SU-DHL-6 (cell line): ENCODE results near the gene OAS3.
A peak's percentile ranks its signal among the peaks of the same experiment; 100 is the strongest.

Source experiments
- H2AFZ ChIP-seq: fragments of 200-600 bp; sonication (generic); 2 replicates; pipeline ENCODE4 v1.6.1; 2014; ENCODE audit warnings: low read depth, mild to moderate bottlenecking, moderate library complexity, mixed read lengths, antibody characterized with exemption, low read length; ENCODE audit not compliant: severe bottlenecking
- H3F3A ChIP-seq: fragments of 200-600 bp; shearing (Covaris generic); 2 replicates; pipeline ENCODE4 v1.6.0; 2016; ENCODE audit warnings: antibody characterized with exemption, mild to moderate bottlenecking; ENCODE audit not compliant: insufficient read depth
- H3K27ac ChIP-seq: fragments of 200-600 bp; sonication (generic); 2 replicates; pipeline ENCODE4 v1.5.1; 2016; ENCODE audit warnings: low read depth, mild to moderate bottlenecking, low read length, moderate library complexity, mixed read lengths
- H3K27me3 ChIP-seq: fragments of 200-600 bp; sonication (generic), shearing (Covaris generic); 2 replicates; pipeline ENCODE4 v1.6.0; 2014; ENCODE audit warnings: mild to moderate bottlenecking, low read length
- H3K36me3 ChIP-seq: fragments of 200-600 bp; sonication (generic); 2 replicates; pipeline ENCODE4 v1.6.1; 2014; ENCODE audit warnings: mild to moderate bottlenecking, low read length, mixed read lengths
- H3K4me2 ChIP-seq: fragments of 300-600, 200-600 bp; shearing (Covaris generic), sonication (generic); 2 replicates; pipeline ENCODE4 v1.6.0; 2014; ENCODE audit warnings: low read length, low read depth, mild to moderate bottlenecking; ENCODE audit not compliant: poor library complexity, severe bottlenecking
- H3K4me3 ChIP-seq: fragments of 200-600 bp; sonication (generic); 2 replicates; pipeline ENCODE4 v1.5.1; 2014; ENCODE audit warnings: antibody characterized with exemption, low read length, mild to moderate bottlenecking, mixed read lengths; ENCODE audit not compliant: insufficient read depth, poor library complexity, severe bottlenecking
- H3K79me2 ChIP-seq: fragments of 200-600 bp; sonication (generic); 2 replicates; pipeline ENCODE4 v1.6.1; 2014; ENCODE audit warnings: mild to moderate bottlenecking, low read length, moderate library complexity; ENCODE audit not compliant: insufficient read depth
- H3K9ac ChIP-seq: fragments of 200-600 bp; sonication (generic); 2 replicates; pipeline ENCODE4 v1.7.0; 2014; ENCODE audit warnings: mild to moderate bottlenecking, low read length
- H3K9me2 ChIP-seq: fragments of 200-600 bp; sonication (generic); replicated peaks from 2 replicates; pipeline ENCODE4 v1.6.1; 2014; ENCODE audit warnings: low read length; ENCODE audit not compliant: insufficient read depth
- H3K9me3 ChIP-seq: fragments of 200-600 bp; sonication (generic); 2 replicates; pipeline ENCODE4 v1.6.1; 2014; ENCODE audit warnings: low read length, mixed read lengths; ENCODE audit not compliant: insufficient read depth
- H4K20me1 ChIP-seq: fragments of 200-600 bp; sonication (generic); 2 replicates; pipeline ENCODE4 v1.6.1; 2014; ENCODE audit warnings: low read depth, mild to moderate bottlenecking, antibody characterized with exemption, low read length, moderate library complexity, mixed read lengths
- EZH2phosphoT487 ChIP-seq: fragments of 200-600 bp; sonication (generic), shearing (Covaris generic); conservative IDR thresholded peaks from 2 replicates; pipeline ENCODE4 v1.6.1; 2018; ENCODE audit warnings: mild to moderate bottlenecking, antibody characterized with exemption, low read length, moderate library complexity, mixed read lengths
- TF ChIP-seq, protein P1 (sequence below): fragments of 200-600 bp; sonication (generic); IDR thresholded peaks from one replicate; pipeline ENCODE4 v1.5.1; 2017; ENCODE audit warnings: antibody characterized with exemption, mild to moderate bottlenecking, low read length, moderate library complexity; ENCODE audit not compliant: insufficient read depth, poor library complexity, severe bottlenecking

The OAS3 gene

DNA sequence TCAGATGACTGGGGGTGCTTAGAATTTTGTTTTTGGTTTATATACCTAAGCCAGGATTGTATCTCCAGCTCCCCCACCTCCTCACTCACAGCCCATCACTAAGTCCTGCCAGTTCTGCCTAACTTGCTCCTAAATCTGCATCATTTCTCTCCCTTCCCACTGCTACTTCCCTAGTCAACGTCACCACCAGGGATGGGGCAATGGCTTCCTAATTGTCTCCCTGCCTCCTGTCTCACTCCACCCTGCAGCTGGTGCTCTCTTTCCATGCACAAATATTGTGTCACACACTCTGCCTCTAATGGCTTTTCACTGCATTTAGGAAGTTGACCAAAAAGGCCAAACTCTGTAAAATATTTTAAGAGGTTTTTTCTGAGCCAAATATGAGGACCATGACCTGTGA, 51.5 kb downstream of the OAS3 start:
- peaks cover 3% of the 10 kb centered on the region; the same call in 1 of the 2 replicates for H3K36me3 ChIP-seq
- no peaks in the 10 kb centered on the region for H3K79me2 ChIP-seq
- no peaks in the 10 kb centered on the region for H3F3A ChIP-seq
- no peak overlapping the region for H2AFZ ChIP-seq
- no peak overlapping the region for H3K4me3 ChIP-seq
- no peaks in the 10 kb centered on the region for H3K9me2 ChIP-seq
- peaks cover 5% of the 10 kb centered on the region; the same call in 1 of the 2 replicates for H3K9me3 ChIP-seq
- H3K4me2 ChIP-seq: no peak overlapping the region
- H4K20me1 ChIP-seq: no peaks in the 10 kb centered on the region
- no peaks in the 10 kb centered on the region for H3K27me3 ChIP-seq
- no peak overlapping the region for H3K9ac ChIP-seq
- H3K27ac ChIP-seq: no peak overlapping the region
- TF ChIP-seq, protein P1, sequence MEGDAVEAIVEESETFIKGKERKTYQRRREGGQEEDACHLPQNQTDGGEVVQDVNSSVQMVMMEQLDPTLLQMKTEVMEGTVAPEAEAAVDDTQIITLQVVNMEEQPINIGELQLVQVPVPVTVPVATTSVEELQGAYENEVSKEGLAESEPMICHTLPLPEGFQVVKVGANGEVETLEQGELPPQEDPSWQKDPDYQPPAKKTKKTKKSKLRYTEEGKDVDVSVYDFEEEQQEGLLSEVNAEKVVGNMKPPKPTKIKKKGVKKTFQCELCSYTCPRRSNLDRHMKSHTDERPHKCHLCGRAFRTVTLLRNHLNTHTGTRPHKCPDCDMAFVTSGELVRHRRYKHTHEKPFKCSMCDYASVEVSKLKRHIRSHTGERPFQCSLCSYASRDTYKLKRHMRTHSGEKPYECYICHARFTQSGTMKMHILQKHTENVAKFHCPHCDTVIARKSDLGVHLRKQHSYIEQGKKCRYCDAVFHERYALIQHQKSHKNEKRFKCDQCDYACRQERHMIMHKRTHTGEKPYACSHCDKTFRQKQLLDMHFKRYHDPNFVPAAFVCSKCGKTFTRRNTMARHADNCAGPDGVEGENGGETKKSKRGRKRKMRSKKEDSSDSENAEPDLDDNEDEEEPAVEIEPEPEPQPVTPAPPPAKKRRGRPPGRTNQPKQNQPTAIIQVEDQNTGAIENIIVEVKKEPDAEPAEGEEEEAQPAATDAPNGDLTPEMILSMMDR: no peak
- TF ChIP-seq EZH2phosphoT487: no peak

DNA sequence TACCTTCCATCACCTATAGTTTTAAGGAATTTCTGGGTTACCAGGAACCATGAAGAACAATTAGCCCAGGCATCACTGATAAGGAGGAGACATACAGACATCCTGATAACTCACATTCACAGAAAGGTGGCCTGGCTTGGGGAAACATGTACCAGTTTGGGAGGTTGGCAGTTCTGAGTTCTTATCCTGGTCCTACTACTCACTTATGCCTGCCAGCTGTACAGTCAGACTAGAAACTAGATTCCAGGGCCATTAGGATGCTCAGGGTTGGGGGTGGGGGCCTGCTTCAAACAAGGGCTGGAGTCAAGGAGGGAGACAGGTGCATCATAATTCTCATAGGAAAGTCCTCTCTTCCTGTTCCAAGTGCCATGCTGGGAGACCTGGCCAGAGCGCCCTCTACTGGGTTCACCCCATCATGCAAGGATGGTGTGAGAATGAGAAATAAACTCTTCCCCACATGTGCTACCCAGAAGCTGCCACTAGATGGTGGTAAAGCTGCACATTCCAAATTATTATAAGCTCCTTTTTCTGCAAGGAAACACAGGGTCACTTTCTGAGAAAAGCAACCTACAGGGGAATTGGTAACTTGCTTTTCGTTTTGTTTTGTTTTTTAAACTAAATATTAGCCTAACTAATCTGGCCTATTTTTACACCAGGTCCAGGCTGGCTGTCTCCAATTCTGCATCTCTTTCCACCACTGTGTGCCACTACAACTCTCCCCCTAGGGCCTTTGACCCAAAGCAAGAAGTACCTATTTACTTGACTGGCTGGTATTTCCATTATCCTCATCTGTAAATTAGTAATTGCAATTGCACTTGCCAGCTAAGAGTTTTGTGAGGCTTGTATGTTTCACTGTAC, 54.5 kb downstream of the OAS3 start:
- H3F3A ChIP-seq: no peaks in the 10 kb centered on the region
- TF ChIP-seq, protein P1: peak; percentile 99
- no peak for TF ChIP-seq EZH2phosphoT487
- H3K79me2 ChIP-seq: no peaks in the 10 kb centered on the region
- H3K27me3 ChIP-seq: no peaks in the 10 kb centered on the region
- H3K27ac ChIP-seq: no peak overlapping the region
- no peaks in the 10 kb centered on the region for H3K9me2 ChIP-seq
- H4K20me1 ChIP-seq: no peaks in the 10 kb centered on the region
- H3K9ac ChIP-seq: no peak overlapping the region
- no peak overlapping the region for H2AFZ ChIP-seq
- no peaks in the 10 kb centered on the region for H3K36me3 ChIP-seq
- H3K4me3 ChIP-seq: no peak overlapping the region
- no peak overlapping the region for H3K4me2 ChIP-seq
- H3K9me3 ChIP-seq: no peaks in the 10 kb centered on the region

DNA sequence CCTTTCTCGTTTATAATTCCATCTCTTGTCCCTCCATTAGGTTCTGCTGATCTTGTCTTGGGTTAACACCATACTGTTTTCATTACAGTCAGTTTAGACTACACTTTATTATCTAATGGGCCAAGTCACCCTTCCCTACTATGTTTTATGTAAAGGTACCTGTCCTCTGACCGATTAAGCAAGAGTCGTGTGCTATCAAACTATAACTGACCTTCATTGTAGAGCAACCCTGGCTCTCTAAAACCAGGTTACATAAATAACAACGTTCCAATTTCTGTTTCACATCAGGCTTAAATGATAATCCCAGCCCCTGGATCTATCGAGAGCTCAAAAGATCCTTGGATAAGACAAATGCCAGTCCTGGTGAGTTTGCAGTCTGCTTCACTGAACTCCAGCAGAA, 56.7 kb downstream of the OAS3 start:
- no peak overlapping the region for H2AFZ ChIP-seq
- no peaks in the 10 kb centered on the region for H3K27me3 ChIP-seq
- TF ChIP-seq, protein P1: no peak
- TF ChIP-seq EZH2phosphoT487: no peak
- no peaks in the 10 kb centered on the region for H3K9me2 ChIP-seq
- H3K9me3 ChIP-seq: no peaks in the 10 kb centered on the region; the same call in 1 of the 2 replicates
- H3F3A ChIP-seq: peaks cover 13% of the 10 kb centered on the region
- no peaks in the 10 kb centered on the region for H3K79me2 ChIP-seq
- H3K4me3 ChIP-seq: no peak overlapping the region
- no peaks in the 10 kb centered on the region for H4K20me1 ChIP-seq
- H3K9ac ChIP-seq: no peak overlapping the region
- peaks cover 6% of the 10 kb centered on the region; the same call in 1 of the 2 replicates for H3K36me3 ChIP-seq
- H3K27ac ChIP-seq: no peak overlapping the region
- H3K4me2 ChIP-seq: no peak overlapping the region
